ENCODE measurements around the gene BIK.

BIK gene

DNA sequence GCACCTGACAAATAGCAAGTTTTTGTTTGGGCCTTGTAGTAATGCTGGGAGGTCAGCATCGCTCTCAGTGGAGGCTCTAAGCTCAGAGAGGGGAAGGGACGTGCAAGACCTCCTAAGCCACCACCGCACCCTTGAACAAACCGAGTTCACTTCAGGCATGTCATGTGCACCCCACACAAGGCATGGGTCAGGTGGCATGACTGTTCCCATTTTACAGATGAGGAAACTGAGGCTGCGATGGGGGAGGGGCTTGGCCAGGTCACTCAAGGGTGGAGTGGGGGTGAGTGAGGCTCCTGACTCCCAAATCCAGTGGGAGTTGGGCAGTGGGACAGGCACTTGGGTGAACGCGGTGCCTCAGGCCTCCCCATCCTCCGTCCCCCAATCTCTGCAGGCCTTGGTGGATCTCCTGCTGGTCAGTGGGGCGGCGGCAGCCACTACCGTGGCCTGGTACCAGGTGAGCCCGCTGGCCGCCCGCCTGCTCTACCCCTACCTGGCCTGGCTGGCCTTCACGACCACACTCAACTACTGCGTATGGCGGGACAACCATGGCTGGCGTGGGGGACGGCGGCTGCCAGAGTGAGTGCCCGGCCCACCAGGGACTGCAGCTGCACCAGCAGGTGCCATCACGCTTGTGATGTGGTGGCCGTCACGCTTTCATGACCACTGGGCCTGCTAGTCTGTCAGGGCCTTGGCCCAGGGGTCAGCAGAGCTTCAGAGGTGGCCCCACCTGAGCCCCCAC lies 52.0 kb downstream of the BIK start:
- DNase-seq (ENCODE audit: low spot score): no peak

DNA sequence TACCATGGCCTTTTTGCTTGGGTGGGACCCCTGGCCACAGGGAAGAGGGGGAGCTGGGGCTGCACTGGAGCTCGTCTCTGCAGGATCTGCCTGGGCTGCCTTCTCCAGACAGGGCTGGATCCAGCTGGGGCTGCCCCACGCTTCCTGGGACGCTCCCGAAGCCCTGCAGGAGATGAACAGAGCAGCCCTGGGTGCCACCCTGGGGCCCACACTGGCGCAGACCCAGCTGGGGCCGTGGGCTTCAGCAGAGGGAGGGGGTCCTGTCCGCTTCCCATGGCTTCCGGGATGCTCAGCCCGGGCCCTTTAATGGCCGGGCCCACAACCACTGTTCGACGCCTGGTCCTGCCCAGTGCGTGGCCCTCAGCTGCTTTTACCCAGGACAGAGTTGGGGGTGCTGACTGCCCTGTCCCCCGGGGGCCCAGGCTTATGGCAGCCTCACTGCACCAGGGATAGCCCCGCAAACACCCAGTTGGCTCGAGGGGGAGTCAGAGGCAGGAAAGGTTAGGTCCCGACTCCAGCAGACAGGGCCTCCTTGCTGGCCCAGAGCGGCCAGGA lies 52.8 kb downstream of the BIK start:
- DNase-seq (ENCODE audit: low spot score): no peak

DNA sequence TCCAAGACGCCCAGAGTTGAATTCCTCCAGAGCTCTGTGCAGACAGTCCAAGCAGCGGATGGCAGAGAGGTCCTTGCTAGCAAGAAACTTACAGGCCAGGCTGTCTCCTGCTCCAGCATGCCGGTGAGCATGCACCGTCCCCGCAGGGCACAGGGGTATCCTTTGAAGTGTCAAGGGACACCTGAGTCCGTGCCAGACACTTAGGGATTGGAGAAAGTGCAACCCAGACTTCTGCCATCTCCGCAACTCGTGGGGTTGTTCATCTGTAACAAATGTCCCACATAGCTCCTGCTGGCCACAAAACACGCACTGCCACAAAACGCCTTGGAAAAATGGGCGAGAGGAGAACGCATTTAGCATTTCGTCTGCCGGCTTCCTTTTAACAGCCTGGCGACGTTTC lies 54.1 kb downstream of the BIK start:
- no peak for DNase-seq (ENCODE audit: low spot score)

DNA sequence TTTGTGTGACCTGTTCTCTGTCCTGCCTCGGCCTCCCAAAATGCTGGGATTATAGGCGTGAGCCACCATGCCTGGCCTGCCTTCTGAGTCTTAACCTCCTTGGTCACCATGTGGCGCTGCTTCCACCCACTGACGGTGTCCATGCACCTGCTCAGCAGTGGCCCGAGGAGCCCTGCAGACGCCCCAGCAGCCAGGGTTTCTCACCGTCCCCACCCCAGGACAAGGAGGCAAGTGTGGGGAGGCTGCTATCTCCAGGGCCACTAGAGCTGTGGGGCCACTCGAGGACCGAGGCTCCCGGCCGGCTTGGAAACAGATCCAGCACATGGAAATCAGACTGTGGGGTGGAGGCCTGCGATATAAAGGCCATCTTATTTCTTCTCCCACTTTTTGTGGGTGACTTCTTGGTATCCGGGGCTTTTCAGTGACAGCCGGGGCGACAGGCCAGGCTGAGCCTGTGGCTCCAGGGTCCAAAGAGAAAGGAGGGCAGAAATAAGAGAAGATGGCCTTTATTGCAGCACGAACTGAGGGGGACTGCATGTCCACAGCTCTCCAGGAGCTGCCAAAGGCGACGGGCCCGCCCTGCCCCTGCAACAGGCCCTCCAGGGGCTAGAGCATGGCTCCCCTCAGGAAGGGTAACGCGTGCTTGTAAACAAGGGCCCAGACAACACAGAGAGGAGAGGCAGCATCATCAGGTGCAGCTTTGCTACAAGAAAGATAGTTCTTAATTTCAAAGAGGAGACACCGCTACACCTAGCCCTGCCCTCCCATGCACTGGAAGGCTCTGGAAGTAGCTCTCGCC lies 55.8 kb downstream of the BIK start:
- no peak for DNase-seq (ENCODE audit: low spot score)

DNA sequence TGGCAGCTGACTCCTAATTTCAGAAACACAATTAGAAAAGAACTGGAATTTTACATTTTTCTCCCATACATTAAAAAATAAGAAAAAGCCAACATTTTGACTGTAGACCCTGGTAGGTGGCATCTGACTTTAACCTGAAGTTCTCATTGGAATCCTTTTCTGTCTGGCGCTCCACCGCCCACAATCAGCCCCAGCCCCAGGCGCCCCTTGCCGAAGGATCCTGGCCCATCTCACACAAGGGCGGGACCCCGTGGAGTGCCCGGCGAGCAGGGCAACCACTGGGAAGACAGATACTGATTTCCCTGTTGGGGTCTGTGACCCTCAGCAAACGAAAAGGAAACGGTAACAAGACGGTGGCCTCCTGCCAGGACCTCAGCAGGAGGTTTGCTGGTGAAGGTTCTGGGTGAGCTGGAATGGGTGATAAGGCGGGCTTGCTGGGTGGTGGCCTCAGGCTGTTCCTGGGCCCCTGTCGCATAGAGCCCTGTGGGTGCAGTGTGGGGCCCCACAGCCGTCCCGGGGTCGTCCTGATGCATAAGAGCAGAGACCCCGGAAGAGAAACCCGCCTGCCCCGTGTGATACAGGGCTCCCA lies 56.5 kb downstream of the BIK start:
- no peak for DNase-seq (ENCODE audit: low spot score)

DNA sequence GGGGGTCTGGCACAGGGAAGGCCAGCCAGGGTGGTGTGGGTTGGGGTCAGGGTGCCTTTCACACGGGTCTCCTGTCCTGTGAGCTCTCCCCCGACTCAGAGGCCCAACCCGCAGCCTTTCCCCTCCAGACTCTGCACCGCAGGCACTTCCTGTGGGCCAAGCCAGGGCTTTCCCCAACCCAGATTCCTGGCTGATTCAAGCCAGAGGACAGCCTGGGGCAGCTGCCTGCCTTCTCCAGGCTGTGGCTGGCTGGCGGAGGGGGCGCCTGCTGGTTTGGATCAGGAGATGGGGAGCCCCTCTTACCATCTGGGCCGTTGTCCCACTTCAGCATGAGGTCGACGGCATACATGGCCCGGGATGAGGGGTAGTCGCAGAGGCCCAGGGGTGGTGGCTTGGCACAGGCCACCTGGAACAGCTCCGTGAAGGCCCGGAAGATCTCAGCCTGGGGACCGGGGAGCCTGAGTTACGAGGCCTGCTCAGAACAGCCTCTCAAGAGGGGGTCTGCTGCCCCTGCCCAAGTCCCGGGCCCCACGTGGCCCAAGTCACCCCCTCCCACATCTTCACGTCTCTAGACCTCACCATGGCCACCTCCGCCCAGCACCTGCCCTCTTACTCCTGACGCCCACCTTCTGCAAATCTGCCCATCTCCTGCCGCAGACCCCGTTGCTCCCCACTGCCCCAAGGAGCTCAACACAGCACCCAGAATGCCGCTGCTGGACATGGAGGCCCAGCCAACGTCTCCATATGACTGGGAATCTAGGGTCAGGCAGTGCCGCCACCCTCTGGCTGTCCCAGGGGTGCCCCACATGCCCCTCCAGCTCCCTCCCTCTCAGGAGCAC lies 58.1 kb downstream of the BIK start:
- no peak for DNase-seq (ENCODE audit: low spot score)

DNA sequence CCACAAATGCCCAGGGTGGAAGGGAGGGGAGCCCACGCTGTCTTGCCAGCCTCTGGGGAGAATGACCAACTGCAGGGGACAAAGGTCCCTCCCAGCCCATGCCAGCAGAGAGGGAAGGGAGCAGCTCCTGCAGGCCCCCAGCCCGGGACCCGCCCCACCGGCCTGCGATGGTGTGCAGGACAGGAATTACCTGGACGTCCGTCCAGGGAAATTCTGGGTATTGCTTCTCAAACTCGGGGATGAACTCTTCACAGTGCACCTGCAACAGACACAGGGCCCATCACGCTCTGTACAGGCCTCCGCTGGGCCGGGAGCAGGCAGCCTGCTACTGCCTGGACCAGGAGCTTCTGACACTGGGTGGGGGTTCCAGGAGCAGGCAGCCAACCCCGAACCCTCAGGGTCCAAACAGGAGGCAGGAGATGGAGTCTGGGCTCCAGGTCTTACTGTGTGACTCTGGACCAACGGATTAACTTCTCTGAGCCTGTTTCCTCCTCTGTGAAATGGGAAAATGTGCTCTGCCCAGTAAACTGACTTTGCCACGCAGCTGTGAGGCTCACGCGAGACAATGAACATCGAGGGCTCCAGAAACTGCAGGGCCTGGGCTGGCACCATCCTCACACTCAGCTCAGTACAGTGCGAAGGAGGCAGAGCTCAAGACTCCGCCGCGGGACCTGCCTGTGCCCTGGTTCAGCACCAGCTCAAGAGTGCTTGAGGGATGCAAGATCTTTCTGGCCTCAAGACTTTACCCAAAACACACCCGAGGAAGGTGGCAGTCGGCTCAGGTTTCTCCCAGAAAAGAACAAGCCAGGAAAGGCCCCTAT lies 59.0 kb downstream of the BIK start:
- DNase-seq (ENCODE audit: low spot score): no peak

DNA sequence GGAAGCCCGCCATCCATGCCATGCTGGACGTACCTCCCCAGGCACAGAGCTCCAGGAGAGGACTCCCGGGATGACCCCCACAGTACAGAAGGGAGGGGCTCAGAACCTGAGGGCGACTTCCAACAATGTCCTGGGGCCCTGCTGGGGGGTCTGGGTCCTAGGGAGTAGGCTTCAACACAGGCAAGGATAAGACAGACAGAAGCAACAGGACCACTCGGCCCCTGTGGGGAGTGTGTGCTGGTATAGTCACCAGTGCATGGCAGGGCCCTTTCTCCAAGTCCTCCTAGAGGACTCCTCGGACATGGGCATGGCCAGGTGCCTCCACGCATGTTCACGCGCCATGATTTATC lies 59.6 kb downstream of the BIK start:
- DNase-seq (ENCODE audit: low spot score): no peak

DNA sequence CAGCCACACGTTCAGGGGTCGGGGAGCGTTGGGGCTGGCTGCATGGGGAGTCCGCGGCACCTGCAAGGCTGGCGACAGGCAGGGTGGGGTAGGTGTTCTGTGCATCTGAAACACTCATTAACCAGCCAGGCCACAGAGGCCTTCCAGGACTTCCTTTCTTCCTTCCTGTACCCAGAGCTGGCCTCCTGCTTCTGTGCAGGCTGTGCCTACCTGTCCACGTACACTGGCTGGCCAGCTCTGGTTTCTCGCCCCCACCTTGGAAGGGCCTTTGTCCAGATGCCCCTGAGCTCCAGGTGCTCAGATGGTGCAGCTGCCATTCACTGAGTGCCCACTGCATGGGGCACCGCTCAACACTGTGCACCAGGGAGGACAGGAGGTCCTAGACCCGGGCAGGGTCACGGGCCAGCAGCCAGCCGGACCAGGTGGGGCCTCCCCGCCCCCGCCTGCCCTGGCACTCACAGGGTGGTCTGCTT lies 60.5 kb downstream of the BIK start:
- DNase-seq (ENCODE audit: low spot score): no peak

DNA sequence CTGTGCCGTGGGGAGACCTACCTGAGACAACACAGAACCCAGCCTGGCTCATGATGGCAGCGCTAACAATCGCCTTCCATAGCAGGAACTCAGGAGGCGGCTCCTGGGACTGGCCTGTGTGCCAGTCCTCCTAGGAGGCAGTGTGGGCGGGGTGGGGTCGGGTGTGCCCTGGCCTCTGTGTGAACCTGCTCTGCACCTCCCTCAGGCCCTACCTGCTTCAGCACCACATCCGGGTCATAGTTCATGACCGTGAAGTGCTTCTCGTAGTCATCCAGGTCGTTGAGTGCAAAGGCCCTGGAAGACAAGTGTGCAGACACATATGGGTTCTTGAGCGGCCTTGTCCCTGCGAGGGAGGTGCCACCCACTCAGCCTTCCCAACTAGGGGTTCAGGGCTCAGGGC lies 61.1 kb downstream of the BIK start:
- DNase-seq (ENCODE audit: low spot score): no peak

DNA sequence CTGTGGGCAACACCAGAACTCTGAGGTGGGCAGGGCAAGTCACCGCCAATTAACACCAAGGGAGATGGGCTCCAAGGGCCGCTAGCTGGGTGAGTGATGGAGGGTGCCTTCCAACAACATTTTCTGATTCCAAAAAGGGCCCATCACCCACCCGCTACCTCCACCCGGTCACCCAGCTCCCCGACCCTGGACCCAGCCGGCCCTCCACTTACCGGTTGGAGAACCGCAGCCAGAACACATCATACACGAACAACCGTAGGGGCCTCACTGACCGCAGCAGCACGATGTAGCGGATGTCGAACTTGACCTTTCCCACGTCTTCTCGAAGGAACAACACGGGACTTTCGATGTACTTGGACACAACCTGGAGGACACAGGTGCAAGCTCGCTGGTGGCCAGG lies 61.6 kb downstream of the BIK start:
- no peak for DNase-seq (ENCODE audit: low spot score)

DNA sequence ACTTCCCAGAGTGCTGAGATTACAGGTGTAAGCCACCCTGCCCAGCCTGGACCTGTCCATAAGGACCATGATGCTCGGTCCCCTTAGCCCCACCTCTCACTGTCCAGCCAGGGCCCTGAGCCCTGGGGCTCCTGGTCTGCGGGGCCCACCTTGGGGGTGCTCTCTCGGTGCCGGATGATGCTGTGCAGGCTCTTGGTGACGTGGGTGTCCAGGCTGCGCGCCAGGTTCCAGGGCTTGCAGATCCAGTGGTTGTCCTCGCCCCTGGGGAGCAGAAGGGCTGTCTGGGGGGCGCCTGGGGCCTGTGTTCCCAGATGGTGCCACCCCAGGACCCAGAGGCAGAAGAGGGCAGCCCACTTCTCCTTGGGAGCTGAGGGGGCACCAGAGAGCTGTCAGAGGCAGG lies 63.0 kb downstream of the BIK start:
- no peak for DNase-seq (ENCODE audit: low spot score)

DNA sequence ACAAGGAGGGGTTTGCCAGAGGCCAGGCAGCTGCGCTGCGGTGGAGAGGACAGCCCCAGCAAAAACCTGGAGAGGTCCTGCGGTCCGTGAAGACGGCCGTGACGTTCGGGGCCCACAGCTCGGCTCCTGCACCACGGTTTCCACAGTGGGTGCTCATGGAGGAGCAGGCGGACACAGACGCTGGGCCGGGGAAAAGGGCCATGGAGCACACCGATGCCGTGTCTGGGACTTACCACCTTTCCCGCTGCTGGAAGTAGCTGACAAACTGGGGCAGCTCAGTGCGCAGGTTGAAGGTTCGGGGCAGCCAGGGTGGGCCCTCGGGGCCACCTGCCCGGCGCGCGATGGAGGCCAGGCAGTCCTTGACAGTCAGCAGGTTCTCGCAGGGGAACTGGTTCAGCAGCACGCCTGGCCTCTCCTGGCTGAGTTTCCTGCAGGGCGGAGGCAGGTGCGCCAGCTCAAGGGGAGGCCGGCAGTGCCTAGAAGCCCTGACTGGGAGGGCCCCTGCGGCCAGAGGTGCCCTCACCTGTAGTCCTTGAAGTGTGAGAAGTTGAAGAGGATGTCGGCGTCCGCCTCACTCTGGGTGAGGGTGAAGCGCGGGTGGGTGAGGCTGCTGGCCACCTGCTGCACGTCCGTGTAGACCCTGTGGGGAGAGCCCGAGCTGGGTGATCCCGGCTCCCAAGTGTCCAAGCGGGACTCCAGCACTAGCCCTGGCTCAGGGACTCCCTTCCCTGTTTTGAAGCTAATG lies 63.6 kb downstream of the BIK start:
- DNase-seq (ENCODE audit: low spot score): no peak

DNA sequence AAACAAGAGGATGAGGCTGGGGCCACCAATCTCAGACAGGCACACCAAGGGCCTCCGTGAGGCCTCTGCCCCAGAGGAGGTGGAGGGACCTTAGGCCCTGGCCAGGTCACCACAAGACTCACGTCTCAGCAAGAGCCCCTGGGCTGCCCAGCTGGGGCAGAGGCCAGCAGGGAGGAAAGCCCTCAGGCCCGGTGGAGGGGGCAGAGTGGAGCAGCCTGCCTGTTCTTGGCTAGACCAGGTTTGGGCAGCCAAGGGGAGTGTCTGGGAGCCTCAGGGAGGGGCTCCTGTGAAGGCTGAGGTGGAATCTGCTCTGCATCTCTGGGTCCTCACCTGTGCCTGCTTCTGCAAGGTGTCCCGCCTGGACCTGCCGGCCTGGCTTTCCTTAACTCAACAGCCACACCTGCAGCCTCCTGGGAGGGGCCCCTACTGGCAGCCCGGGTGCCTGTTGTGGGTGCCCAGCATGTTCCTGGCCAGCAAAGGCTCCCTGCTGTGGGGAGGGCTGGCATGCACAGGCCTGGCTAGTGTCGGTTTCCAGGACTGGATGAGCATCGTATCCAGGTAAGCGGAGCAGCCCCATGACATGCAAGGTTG lies 64.5 kb downstream of the BIK start:
- DNase-seq (ENCODE audit: low spot score): no peak

DNA sequence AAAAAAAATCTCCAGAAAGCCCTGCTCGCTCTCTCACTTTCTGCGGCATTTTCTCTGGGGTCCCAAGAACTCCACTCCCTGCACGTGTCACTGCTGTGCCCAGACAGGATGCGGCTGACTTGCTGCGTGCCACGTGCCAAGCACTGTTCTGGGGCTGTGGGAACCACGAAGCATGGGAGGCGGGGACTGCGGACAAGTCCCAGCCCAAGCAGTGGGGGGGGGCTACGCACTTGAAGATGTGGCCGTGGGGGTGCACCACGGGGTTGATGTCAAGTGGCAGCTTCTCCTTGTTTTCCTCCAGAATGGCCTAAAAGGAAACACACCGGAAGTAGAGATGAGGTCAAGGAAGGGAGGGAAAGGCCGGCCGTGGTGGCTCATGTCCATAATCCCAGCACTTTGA lies 65.5 kb downstream of the BIK start:
- DNase-seq (ENCODE audit: low spot score): no peak

DNA sequence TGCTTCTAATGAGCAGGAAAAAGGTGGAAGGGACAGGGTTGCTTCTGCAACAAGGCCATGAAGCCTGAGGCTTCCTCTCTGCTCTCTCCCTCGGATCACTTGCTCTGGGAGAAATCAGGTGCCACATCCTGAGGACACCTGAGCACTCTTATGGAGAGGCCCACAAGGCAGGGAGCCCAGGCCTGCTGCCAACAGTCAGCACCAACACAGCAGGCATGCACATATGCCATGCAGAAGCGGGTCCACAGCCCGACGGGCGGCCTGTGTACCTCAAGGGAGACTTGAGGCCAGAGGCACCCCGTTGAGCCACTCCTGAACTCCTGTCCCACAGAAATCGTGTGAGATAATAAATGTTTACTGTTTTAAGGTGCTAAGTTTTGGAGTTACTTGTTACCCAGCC lies 66.9 kb downstream of the BIK start:
- DNase-seq (ENCODE audit: low spot score): no peak
